ENCODE data around the gene SLIT3.

DNA sequence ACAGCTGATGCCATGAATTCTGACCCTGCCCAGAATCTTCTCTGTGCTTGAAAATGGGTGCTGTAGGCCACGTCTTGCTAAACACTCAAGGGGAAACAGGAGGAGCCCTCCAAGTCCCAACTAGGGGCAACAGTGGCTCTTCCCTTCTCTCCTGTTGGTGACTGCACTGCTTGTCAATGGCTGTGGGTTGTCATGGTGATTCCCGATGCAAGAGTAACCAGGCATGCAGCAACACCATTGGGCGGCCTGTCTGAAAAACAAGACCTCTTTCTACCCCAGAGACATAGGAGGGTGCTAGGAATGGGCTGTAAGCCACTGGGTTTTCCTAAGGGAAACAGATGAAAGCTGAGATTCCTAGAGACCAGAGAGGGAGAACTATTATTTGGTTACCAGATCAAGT, 520.1 kb downstream of the SLIT3 start:
- TF ChIP-seq POLR2A (IDR thresholded peaks at IDR 0.05) (no peak), POLR2AphosphoS5 (IDR thresholded peaks at IDR 0.05; ENCODE audit: insufficient read depth in 1 of 2, low read depth in 1 of 2) (no peak)
- TF ChIP-seq, protein P1, sequence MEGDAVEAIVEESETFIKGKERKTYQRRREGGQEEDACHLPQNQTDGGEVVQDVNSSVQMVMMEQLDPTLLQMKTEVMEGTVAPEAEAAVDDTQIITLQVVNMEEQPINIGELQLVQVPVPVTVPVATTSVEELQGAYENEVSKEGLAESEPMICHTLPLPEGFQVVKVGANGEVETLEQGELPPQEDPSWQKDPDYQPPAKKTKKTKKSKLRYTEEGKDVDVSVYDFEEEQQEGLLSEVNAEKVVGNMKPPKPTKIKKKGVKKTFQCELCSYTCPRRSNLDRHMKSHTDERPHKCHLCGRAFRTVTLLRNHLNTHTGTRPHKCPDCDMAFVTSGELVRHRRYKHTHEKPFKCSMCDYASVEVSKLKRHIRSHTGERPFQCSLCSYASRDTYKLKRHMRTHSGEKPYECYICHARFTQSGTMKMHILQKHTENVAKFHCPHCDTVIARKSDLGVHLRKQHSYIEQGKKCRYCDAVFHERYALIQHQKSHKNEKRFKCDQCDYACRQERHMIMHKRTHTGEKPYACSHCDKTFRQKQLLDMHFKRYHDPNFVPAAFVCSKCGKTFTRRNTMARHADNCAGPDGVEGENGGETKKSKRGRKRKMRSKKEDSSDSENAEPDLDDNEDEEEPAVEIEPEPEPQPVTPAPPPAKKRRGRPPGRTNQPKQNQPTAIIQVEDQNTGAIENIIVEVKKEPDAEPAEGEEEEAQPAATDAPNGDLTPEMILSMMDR (IDR thresholded peaks at IDR 0.05) = no peak
